Suprapubic skin (tissue), 4 donors: ENCODE measurements around the gene COL6A3. TPM values are rescaled to one million over a fixed set of nuclear protein-coding genes. Genes with fewer than 3 reads are reported as not detected.
A peak's percentile ranks its signal among the peaks of the same experiment; 100 is the strongest.
"Not testable (repeated sequence)": the region's sequence is repeated elsewhere in the genome, so short reads cannot be mapped to it uniquely, and the experiment has no call there.

Experiments
- DNase-seq, 2 donors: peaks; one replicate each; pipeline ENCODE4 v3.0.0-alpha.2; 2019; ENCODE audit warnings: low spot score in 2 of 2
- H3K27ac ChIP-seq: fragments of 200-600 bp; sonication (generic); one replicate; pipeline ENCODE4 v1.5.1; 2019
- H3K27me3 ChIP-seq: fragments of 200-600 bp; sonication (generic); one replicate; pipeline ENCODE4 v1.5.1; 2019
- H3K36me3 ChIP-seq: fragments of 200-600 bp; sonication (generic); one replicate; pipeline ENCODE4 v1.5.1; 2019
- H3K4me1 ChIP-seq: fragments of 200-600 bp; sonication (generic); one replicate; pipeline ENCODE4 v1.5.1; 2019
- H3K4me3 ChIP-seq: fragments of 200-600 bp; sonication (generic); one replicate; pipeline ENCODE4 v1.5.1; 2019; ENCODE audit warnings: mild to moderate bottlenecking
- H3K9me3 ChIP-seq: fragments of 200-600 bp; sonication (generic); one replicate; pipeline ENCODE4 v1.5.1; 2019
- EP300 ChIP-seq: sonication (generic); formaldehyde crosslinking; IDR thresholded peaks from one replicate; pipeline ENCODE4 v1.6.1; 2017; ENCODE audit warnings: antibody characterized with exemption
- POLR2A ChIP-seq, 2 donors: fragments of 450-650 bp; IDR thresholded peaks; one replicate each; pipeline ENCODE4 v1.6.1; 2017; ENCODE audit warnings: antibody characterized with exemption in 2 of 2, mild to moderate bottlenecking in 2 of 2, moderate library complexity in 2 of 2
- POLR2AphosphoS5 ChIP-seq, 3 donors: sonication (generic); formaldehyde crosslinking; IDR thresholded peaks; one replicate each; pipeline ENCODE4 v1.6.1; 2017; ENCODE audit warnings: antibody characterized with exemption in 3 of 3
- WGBS: methylation state at CpG from one replicate; pipeline ENCODE4 v1.1.5; 2018; 5-methylcytosine and 5-hydroxymethylcytosine counted together
- total RNA-seq, 4 donors: library from RNA; depleted of rRNA; stranded (reverse); fragments of >200 nt; gene quantifications; one replicate each; pipeline ENCODE4 v1.1.0, GENCODE V29; 2016
- TF ChIP-seq, protein P1 (sequence below), 2 donors: fragments of 200-600 bp in 1 of 2; fragments of 450-650 bp in 1 of 2; sonication (generic) in 1 of 2; IDR thresholded peaks; one replicate each; pipeline ENCODE4 v1.5.1; 2016 to 2019; ENCODE audit warnings: antibody characterized with exemption in 2 of 2, mild to moderate bottlenecking in 1 of 2, moderate library complexity in 1 of 2

The COL6A3 gene
- total RNA-seq, 4 donors from 2014 or later = 50.1 to 79.2 (median 66.3) TPM

DNA sequence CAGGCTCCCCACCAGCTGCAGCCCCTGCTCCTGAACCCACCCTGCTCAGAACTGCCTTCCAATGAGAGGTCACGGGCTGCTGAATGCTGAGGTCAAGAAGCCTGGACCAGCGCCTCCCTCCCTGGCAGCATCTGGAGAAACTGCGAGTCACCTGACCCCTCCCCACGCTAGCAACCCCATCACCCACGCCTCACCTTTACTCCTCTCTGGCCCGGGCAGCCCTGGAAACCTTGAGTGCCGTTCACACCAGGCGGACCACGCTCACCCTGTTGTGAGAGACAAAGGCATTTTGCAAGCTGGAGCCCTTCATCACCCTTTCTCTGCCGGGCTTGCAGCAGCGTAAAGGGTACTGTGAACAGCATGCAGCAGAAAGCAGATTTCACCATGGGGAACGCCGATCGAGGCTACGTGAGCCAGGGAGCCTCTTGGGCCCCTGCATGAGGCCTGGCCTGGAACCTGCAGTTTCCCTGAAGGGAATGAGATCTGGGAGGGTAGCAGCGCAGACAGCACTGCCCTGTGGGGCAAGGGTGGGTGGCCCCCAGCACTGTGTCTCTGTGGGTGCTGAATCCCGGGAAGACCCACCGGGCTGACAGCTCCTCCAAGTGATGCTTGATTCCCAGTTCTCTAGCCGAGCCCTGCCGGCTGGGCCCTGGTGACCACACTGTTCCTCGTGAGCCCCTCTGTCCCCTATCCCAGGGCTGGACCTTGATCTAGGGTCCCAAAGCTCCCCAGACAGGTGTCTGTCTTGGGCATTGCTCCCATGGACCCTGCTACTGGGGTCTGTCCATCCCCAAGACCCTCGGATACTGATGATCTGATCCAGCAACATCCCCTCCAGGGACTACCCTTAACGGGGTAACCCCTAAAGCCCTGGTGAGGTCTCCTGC is 53.8 kb downstream of the COL6A3 start:
- DNase-seq = no peak
- no peak overlapping the region for H3K27ac ChIP-seq
- H3K4me1 ChIP-seq = peaks cover 7% of the 10 kb centered on the region
- TF ChIP-seq EP300 = no peak
- H3K36me3 ChIP-seq = peaks cover 33% of the 10 kb centered on the region
- H3K9me3 ChIP-seq = no peaks in the 10 kb centered on the region
- no peak overlapping the region for H3K4me3 ChIP-seq
- no peaks in the 10 kb centered on the region for H3K27me3 ChIP-seq
- WGBS = 84% methylated on average over 12 of the region's 23 CpGs

DNA sequence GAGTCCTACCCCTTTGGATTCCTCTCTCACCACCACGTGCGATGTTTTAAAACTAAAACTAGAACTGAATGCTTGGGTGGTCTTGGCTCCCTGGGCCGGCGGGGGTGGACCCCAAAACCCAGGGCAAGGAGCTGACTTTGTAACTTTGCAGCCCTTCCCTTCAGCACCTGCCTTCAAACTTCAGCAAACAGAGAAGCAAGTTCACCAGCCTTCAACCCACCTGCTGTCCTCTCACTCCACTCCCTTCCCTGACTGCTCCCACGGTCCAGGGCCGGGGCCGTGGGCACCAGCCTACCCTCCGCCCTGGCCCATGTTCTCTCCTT is 54.5 kb downstream of the COL6A3 start:
- TF ChIP-seq POLR2A (IDR thresholded peaks at IDR 0.05) = no peak
- no peak for TF ChIP-seq POLR2AphosphoS5 (IDR thresholded peaks at IDR 0.05)
- TF ChIP-seq EP300 = no peak
- WGBS = 78% methylated on average over 8 of the region's 8 CpGs
- H3K4me1 ChIP-seq = peaks cover 14% of the 10 kb centered on the region

DNA sequence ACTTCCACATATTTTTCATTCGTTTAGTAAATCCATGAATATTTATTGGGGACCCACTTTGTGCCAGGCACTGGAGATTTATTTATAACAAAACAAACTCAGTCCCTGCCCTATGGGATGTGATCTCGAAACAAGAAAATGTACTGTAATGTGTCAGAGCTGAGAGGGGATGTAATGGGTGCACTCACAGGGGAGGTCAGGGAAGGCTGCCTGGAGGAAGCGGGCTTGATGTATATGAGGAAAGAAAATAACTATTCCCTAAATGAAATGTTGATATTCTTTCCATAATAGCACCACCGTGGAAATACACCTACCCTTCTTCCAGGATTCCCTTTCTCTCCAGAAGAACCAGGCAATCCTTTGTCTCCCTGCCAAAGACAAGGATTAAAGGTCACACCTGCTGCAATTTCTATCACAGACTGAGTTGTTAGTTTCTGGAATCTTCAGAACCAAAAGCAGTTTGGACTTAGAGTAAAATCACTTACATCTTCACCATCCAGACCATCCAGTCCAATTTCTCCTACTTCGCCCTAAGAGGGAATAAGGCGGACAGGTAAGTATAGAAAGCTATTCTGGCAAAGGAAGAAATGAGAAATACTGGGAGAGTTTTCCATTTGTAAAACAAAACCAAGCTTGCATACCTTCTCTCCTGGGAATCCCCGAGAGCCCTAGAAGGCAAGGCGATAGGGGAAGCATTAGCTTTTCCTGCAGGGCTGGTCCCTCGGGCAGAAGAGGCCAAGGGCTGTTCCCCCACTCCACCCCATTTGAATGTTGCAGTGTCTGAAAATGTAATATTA is 55.0 kb downstream of the COL6A3 start:
- TF ChIP-seq POLR2A (IDR thresholded peaks at IDR 0.05) (no peak), POLR2AphosphoS5 (IDR thresholded peaks at IDR 0.05) (no peak), EP300 (no peak)
- TF ChIP-seq, protein P1, sequence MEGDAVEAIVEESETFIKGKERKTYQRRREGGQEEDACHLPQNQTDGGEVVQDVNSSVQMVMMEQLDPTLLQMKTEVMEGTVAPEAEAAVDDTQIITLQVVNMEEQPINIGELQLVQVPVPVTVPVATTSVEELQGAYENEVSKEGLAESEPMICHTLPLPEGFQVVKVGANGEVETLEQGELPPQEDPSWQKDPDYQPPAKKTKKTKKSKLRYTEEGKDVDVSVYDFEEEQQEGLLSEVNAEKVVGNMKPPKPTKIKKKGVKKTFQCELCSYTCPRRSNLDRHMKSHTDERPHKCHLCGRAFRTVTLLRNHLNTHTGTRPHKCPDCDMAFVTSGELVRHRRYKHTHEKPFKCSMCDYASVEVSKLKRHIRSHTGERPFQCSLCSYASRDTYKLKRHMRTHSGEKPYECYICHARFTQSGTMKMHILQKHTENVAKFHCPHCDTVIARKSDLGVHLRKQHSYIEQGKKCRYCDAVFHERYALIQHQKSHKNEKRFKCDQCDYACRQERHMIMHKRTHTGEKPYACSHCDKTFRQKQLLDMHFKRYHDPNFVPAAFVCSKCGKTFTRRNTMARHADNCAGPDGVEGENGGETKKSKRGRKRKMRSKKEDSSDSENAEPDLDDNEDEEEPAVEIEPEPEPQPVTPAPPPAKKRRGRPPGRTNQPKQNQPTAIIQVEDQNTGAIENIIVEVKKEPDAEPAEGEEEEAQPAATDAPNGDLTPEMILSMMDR (IDR thresholded peaks at IDR 0.05) = no peak
- Histone ChIP-seq H3K4me1 (peaks cover 19% of the 10 kb centered on the region), H3K27me3 (no peaks in the 10 kb centered on the region), H3K4me3 (no peak overlapping the region), H3K9me3 (no peaks in the 10 kb centered on the region), H3K36me3 (peaks cover 22% of the 10 kb centered on the region), H3K27ac (no peak overlapping the region)
- DNase-seq = no peak
- 63% methylated on average over 9 of the region's 9 CpGs for WGBS

More for the DNA sequence above, 54.5 kb downstream of the COL6A3 start:
- DNase-seq = no peak
- Histone ChIP-seq H3K27me3 (no peaks in the 10 kb centered on the region), H3K9me3 (no peaks in the 10 kb centered on the region), H3K36me3 (peaks cover 27% of the 10 kb centered on the region), H3K4me3 (no peak overlapping the region), H3K27ac (no peak overlapping the region)

DNA sequence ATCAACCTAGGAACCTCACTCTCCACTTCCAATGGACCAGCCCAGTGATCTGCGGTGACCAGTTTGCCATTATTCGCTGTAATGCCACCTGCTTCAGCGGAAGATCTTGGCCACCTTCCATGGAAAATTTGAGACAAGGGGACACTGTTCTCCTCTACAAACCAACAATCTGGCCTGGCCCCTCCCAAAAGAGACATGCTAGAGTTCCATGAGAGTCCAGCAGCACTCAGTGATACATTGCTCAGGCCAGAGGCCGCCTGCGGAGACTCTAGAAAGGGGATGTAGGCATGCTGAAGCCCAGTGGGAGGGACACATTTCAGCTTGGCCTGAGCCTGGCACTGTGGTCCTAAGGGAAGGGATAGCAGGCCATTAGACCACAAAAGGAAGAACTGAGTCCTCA is 58.3 kb downstream of the COL6A3 start:
- H3K36me3 ChIP-seq = peaks cover 16% of the 10 kb centered on the region
- no peaks in the 10 kb centered on the region for H3K27me3 ChIP-seq
- WGBS = 91% methylated on average over 5 of the region's 5 CpGs
- peaks cover 40% of the 10 kb centered on the region for H3K4me1 ChIP-seq
- no peak for DNase-seq
- H3K4me3 ChIP-seq = no peak overlapping the region
- peak overlapping the region; percentile 43 for H3K27ac ChIP-seq
- TF ChIP-seq, protein P1 (IDR thresholded peaks at IDR 0.05) = no peak
- no peak for TF ChIP-seq POLR2AphosphoS5 (IDR thresholded peaks at IDR 0.05)
- TF ChIP-seq POLR2A (IDR thresholded peaks at IDR 0.05) = no peak
- TF ChIP-seq EP300 = no peak
- no peaks in the 10 kb centered on the region for H3K9me3 ChIP-seq

DNA sequence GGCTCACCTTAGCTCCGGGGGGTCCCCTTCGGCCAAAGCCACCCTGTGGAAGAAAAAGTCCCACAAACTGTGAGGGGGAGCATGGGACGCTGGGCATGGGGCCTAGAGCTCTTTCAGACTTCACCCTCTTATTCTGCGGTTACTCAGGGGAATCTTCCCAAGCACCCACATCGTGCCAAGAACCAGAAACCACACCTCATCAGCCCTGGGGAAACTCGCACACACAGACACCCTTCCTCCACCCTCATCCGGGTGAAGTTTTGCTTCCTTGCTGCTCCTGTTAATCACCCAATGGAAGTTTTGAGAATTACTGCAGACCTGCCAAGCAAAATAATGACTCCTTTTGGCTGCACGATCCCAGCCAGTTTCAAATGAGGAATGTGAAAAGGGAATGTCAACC is 59.1 kb downstream of the COL6A3 start:
- 39% methylated on average over 8 of the region's 8 CpGs for WGBS
- no peak overlapping the region for H3K4me3 ChIP-seq
- H3K27me3 ChIP-seq = no peaks in the 10 kb centered on the region
- H3K27ac ChIP-seq = peak overlapping the region; percentile 57
- H3K9me3 ChIP-seq = no peaks in the 10 kb centered on the region
- H3K36me3 ChIP-seq = peaks cover 9% of the 10 kb centered on the region
- DNase-seq = no peak
- TF ChIP-seq POLR2A (IDR thresholded peaks at IDR 0.05) = no peak
- TF ChIP-seq POLR2AphosphoS5 (IDR thresholded peaks at IDR 0.05) = no peak
- H3K4me1 ChIP-seq = peaks cover 44% of the 10 kb centered on the region

DNA sequence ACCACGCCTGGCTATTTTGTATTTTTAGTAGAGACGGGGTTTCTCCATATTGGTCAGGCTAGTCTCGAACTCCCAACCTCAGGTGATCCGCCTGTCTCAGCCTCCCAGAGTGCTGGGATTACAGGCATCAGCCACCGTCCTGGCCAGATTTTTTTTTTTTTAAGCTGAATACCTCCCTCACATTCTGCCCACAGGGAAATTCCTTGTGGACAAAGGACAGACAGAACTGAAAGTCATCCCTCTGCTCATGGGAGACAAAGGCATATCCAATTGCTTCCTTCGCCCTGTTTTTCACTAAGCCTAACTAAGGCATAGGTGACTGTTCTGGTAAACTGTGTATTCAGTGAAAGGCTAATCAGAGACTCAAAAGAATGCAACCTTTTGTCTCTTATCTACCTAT is 59.8 kb downstream of the COL6A3 start:
- WGBS = 64% methylated on average over 6 of the region's 6 CpGs
- peaks cover 44% of the 10 kb centered on the region for H3K4me1 ChIP-seq
- H3K4me3 ChIP-seq, H3K36me3 ChIP-seq, H3K9me3 ChIP-seq, H3K27me3 ChIP-seq, DNase-seq: not testable (repeated sequence)
- H3K27ac ChIP-seq = peak overlapping the region; percentile 57

DNA sequence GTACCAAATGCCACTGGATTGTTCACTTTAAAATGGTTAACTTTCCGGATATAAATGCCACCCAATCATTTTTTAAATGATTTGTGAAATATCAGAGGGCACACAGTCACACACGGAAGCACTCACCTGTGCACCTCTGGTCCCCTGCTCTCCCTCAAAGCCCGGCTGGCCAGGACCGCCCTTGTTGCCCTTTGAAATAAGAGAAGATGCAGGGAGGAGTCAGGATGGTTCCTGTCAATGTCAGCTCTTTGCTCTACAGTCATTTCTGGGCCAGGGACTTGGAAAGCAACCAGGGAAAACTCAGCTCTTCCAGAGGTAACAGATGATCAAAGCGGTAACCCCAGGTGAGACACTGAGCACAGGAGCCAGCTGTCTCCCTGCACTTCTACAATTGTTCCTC is 60.7 kb downstream of the COL6A3 start:
- no peaks in the 10 kb centered on the region for H3K27me3 ChIP-seq
- no peak overlapping the region for H3K27ac ChIP-seq
- no peaks in the 10 kb centered on the region for H3K9me3 ChIP-seq
- H3K36me3 ChIP-seq = peaks cover 10% of the 10 kb centered on the region
- H3K4me3 ChIP-seq = no peak overlapping the region
- H3K4me1 ChIP-seq = peaks cover 44% of the 10 kb centered on the region
- DNase-seq = no peak
- TF ChIP-seq POLR2A (IDR thresholded peaks at IDR 0.05) (no peak), POLR2AphosphoS5 (IDR thresholded peaks at IDR 0.05) (no peak), EP300 (no peak)
- TF ChIP-seq, protein P1 (IDR thresholded peaks at IDR 0.05) = no peak
- WGBS = 40% methylated on average over 4 of the region's 5 CpGs
